CD8-positive, alpha-beta memory T cell (primary cell): ENCODE results near the gene CHKA. TPM values are rescaled to one million over a fixed set of nuclear protein-coding genes. Genes with fewer than 3 reads are reported as not detected.

Source experiments
- CTCF ChIA-PET: fragments of 350-600 bp; sonication (Branson Sonifier 250); formaldehyde crosslinking; loops from one replicate; lab custom pipeline; 2021; ENCODE audit warnings: antibody characterized with exemption; lab: Charles Lee
- POLR2A ChIA-PET: fragments of 350-600 bp; sonication (Branson Sonifier 250); formaldehyde crosslinking; loops from one replicate; lab custom pipeline; 2021; ENCODE audit warnings: antibody characterized with exemption; lab: Charles Lee
- DNase-seq, 5 donors: peaks; one replicate each; pipeline versions ENCODE4 v3.0.0 to v3.0.0-alpha.2; 2020 to 2022; ENCODE audit warnings: mixed read lengths in 1 of 5
- H3K27ac ChIP-seq: one replicate; pipeline ENCODE4 v1.7.0; 2013; ENCODE audit warnings: low read depth, mild to moderate bottlenecking, low read length, moderate library complexity
- H3K27me3 ChIP-seq: 2 replicates; pipeline ENCODE4 v1.7.0; 2013; ENCODE audit warnings: low read length, mild to moderate bottlenecking; ENCODE audit not compliant: insufficient read depth, poor library complexity, severe bottlenecking
- H3K36me3 ChIP-seq: 2 replicates; pipeline ENCODE4 v1.7.0; 2013; ENCODE audit warnings: mild to moderate bottlenecking, low read length, moderate library complexity; ENCODE audit not compliant: insufficient read depth
- H3K4me1 ChIP-seq: 2 replicates; pipeline ENCODE4 v1.7.0; 2013; ENCODE audit warnings: mild to moderate bottlenecking, low read length, moderate library complexity; ENCODE audit not compliant: insufficient read depth
- H3K4me3 ChIP-seq: 2 replicates; pipeline ENCODE4 v1.7.0; 2013; ENCODE audit warnings: mild to moderate bottlenecking, low read length
- H3K9me3 ChIP-seq: 2 replicates; pipeline ENCODE4 v1.7.0; 2013; ENCODE audit warnings: mild to moderate bottlenecking, low read length
- H3K27ac Mint-ChIP-seq, 8 donors: one replicate each; pipeline ENCODE4 v1.8.0; 2020 to 2021; ENCODE audit warnings: mixed read lengths in 8 of 8, mild to moderate bottlenecking in 6 of 8, inconsistent platforms in 3 of 8, moderate library complexity in 3 of 8
- H3K27me3 Mint-ChIP-seq, 2 donors: one replicate each; pipeline ENCODE4 v1.8.0; 2020 to 2021; ENCODE audit warnings: mixed read lengths in 2 of 2, mild to moderate bottlenecking in 1 of 2, moderate library complexity in 1 of 2
- H3K36me3 Mint-ChIP-seq, 3 donors: one replicate each; pipeline ENCODE4 v1.8.0; 2020 to 2021; ENCODE audit warnings: mixed read lengths in 3 of 3, inconsistent platforms in 1 of 3, mild to moderate bottlenecking in 1 of 3
- H3K4me1 Mint-ChIP-seq, 3 donors: one replicate each; pipeline ENCODE4 v1.8.0; 2020 to 2021; ENCODE audit warnings: mixed read lengths in 3 of 3, inconsistent platforms in 1 of 3, mild to moderate bottlenecking in 1 of 3
- H3K4me3 Mint-ChIP-seq, 7 donors: one replicate each; pipeline ENCODE4 v1.8.0; 2020 to 2021; ENCODE audit warnings: mixed read lengths in 7 of 7, mild to moderate bottlenecking in 6 of 7, moderate library complexity in 4 of 7, inconsistent platforms in 2 of 7
- H3K9me3 Mint-ChIP-seq, 5 donors: one replicate each; pipeline ENCODE4 v1.8.0; 2020 to 2022; ENCODE audit warnings: mixed read lengths in 5 of 5, mild to moderate bottlenecking in 3 of 5, moderate library complexity in 2 of 5, inconsistent platforms in 1 of 5
- polyA plus RNA-seq: library from polyadenylated mRNA; unstranded; fragments of 300-500 nt; fragmentation: Illumina TruSeq; gene quantifications from one replicate; pipeline ENCODE4 v1.2.3, GENCODE V29; 2021
- total RNA-seq, 2 experiments: library from RNA; stranded (reverse); gene quantifications; one replicate each; pipeline ENCODE4 v1.2.3, GENCODE V29; 2021

CHKA gene
- total and polyA plus RNA-seq, 3 experiments from 2014 or later = 3.1 to 14.0 (median 11.6) TPM

- H3K36me3 Mint-ChIP-seq = no peaks in the 10 kb centered on the region
- H3K27ac Mint-ChIP-seq = no peak overlapping the region
- no peaks in the 10 kb centered on the region for H3K9me3 Mint-ChIP-seq
- H3K4me3 Mint-ChIP-seq = no peak overlapping the region
- Histone ChIP-seq H3K27ac (no peak overlapping the region), H3K4me1 (no peaks in the 10 kb centered on the region), H3K4me3 (no peak overlapping the region), H3K27me3 (no peaks in the 10 kb centered on the region), H3K36me3 (no peaks in the 10 kb centered on the region), H3K9me3 (no peaks in the 10 kb centered on the region)
- H3K27me3 Mint-ChIP-seq = no peaks in the 10 kb centered on the region
- H3K4me1 Mint-ChIP-seq = no peaks in the 10 kb centered on the region
- POLR2A ChIA-PET = no interaction called here
- no peak for DNase-seq
- CTCF ChIA-PET = no interaction called here
Measured at GRCh38 chr11:68148071-68148805, 27.1 kb upstream of the CHKA start.

DNA sequence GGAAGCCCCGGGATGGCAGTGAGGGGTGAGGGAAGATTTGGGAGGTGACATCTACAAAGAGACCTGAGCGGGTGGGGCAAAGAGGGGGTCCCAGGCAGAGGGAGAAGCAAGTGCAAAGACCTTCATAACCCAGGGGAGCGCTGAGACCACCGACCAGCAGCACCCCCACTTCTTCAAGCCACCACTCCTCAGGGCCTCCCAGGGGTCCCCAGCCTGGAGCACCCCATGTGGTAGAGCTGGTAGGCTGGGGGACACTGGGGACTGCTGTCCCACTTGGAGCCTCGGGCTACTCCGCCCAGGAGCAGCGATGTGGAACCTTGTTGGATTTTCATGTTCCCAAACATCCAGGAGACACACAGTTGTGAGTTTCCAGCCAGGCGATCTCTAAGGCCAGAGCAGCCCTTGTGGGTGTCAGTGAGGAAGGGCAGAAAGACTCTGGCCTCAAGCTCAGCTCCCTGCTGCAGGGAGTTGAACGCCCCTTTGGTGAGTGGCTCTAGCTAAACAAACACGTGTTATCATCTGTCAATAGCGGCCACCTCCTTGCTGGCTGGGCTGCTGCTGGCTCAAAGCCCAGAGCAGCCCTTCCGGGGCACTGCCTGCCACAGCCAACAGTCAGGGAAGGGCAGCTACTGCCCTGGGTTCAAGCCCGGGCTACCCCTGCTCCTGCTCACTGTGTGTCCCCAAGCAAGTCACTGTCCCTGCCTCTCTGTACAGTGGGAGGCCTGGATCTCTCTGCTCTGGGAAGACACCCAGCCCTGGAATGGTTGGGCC, 25.7 kb upstream of the CHKA start:
- peaks cover 2 to 4% (median 3%) of the 10 kb centered on the region in 3 donors for H3K4me1 Mint-ChIP-seq
- CTCF ChIA-PET = no interaction called here
- no peak overlapping the region for H3K4me3 Mint-ChIP-seq

GRCh38 chr11:68146010-68146540, 24.9 kb upstream of the CHKA start:
- H3K36me3 ChIP-seq = no peaks in the 10 kb centered on the region
- no peak overlapping the region for H3K4me3 ChIP-seq
- Mint-ChIP-seq H3K4me1 (peaks cover 4 to 8% (median 7%) of the 10 kb centered on the region in 3 donors), H3K27ac (no peak overlapping the region), H3K9me3 (no peaks in the 10 kb centered on the region), H3K27me3 (no peaks in the 10 kb centered on the region), H3K4me3 (no peak overlapping the region), H3K36me3 (no peaks in the 10 kb centered on the region)
- ChIA-PET POLR2A (no interaction called here), CTCF (no interaction called here)
- H3K4me1 ChIP-seq = peaks cover 11% of the 10 kb centered on the region
- no peaks in the 10 kb centered on the region for H3K9me3 ChIP-seq
- H3K27me3 ChIP-seq = no peaks in the 10 kb centered on the region
- no peak for DNase-seq
- H3K27ac ChIP-seq = no peak overlapping the region

More for the DNA sequence above, 25.7 kb upstream of the CHKA start:
- Histone ChIP-seq H3K27me3 (no peaks in the 10 kb centered on the region), H3K36me3 (no peaks in the 10 kb centered on the region), H3K9me3 (no peaks in the 10 kb centered on the region), H3K4me3 (no peak overlapping the region), H3K27ac (no peak overlapping the region), H3K4me1 (peaks cover 6% of the 10 kb centered on the region)
- H3K27ac Mint-ChIP-seq = no peak overlapping the region
- DNase-seq = no peak
- H3K36me3 Mint-ChIP-seq = no peaks in the 10 kb centered on the region
- POLR2A ChIA-PET = no interaction called here
- H3K9me3 Mint-ChIP-seq = no peaks in the 10 kb centered on the region
- H3K27me3 Mint-ChIP-seq = no peaks in the 10 kb centered on the region

DNA sequence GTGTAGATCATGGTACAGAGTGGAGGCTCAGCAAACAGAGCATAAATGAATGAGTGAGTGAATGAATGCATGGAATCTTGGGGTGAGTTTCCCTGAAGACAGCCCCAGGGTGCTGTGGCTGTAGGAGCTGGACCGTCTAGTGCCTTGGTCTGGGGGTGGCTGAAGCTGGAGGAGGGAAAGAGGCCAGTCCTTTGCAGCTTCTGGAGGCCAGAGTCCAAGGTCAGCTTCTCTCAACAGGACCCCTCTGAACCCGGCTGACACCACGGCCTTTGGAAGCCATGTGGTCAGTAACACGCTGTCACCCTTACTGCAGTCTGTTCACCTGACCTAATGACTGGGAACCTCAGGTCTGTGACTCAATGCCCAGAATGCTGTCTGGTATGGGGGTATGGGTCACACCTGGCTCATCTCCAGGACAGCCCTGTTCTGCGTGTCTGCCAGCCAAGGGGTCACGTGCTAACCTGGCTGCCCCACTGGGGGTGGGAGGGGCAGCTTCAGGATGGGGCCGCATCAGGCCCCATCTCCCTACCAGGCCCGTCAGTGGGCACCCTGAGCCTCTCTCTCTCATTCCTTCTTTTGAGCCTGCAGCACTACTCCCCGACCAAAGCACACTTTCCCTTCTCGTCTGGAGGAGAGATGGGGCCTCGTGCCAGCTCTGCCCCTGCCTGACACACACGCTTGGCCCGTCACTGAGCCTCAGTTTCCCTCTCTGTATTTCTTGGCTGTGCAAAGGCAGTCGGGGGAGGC, 24.1 kb upstream of the CHKA start:
- H3K36me3 ChIP-seq = no peaks in the 10 kb centered on the region
- no peaks in the 10 kb centered on the region for H3K27me3 ChIP-seq
- POLR2A ChIA-PET = no interaction called here
- H3K9me3 ChIP-seq = no peaks in the 10 kb centered on the region
- no peak overlapping the region for H3K27ac ChIP-seq
- Mint-ChIP-seq H3K4me3 (no peak overlapping the region), H3K9me3 (no peaks in the 10 kb centered on the region), H3K27ac (peak overlapping the region in 1 of 8 donors; percentile 79), H3K36me3 (no peaks in the 10 kb centered on the region), H3K4me1 (peaks cover 4 to 8% (median 7%) of the 10 kb centered on the region in 3 donors), H3K27me3 (no peaks in the 10 kb centered on the region)
- H3K4me3 ChIP-seq = no peak overlapping the region
- peaks cover 11% of the 10 kb centered on the region for H3K4me1 ChIP-seq
- CTCF ChIA-PET = no interaction called here
- no peak for DNase-seq

DNA sequence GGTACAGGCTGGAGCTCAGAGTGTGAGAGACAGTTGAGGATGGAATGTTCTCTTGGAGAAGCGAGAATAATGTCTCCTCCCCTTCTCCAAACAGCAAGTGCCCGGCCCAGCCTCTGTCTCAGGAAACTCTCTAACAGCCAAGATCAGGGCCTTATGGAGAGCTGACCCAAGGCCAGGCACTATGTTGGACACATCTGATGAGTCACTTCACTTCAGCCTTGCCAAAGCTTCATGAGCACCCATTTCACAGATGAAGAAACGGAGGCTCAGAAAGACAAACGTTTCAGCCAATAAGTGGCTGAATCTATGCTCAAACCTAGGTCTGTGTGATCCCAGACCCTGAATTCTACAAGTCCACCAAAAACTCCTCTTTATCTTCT, 22.1 kb upstream of the CHKA start:
- Mint-ChIP-seq H3K4me3 (peak overlapping the region in 1 of 7 donors; percentile 24), H3K27me3 (no peaks in the 10 kb centered on the region)

GRCh38 chr11:68142441-68143309, 21.5 kb upstream of the CHKA start:
- H3K4me1 ChIP-seq = peaks cover 11% of the 10 kb centered on the region
- Mint-ChIP-seq H3K4me1 (peaks cover 4 to 8% (median 7%) of the 10 kb centered on the region in 3 donors), H3K4me3 (peak overlapping the region in 1 of 7 donors; percentile 24), H3K36me3 (no peaks in the 10 kb centered on the region), H3K27me3 (no peaks in the 10 kb centered on the region), H3K9me3 (no peaks in the 10 kb centered on the region), H3K27ac (peak overlapping the region in 1 of 8 donors; percentile 52)
- ChIA-PET CTCF (no interaction called here), POLR2A (no interaction called here)
- no peaks in the 10 kb centered on the region for H3K36me3 ChIP-seq
- H3K9me3 ChIP-seq = no peaks in the 10 kb centered on the region
- H3K27ac ChIP-seq = no peak overlapping the region
- DNase-seq = peak in 1 of 5 donors; percentile 35
- peak overlapping the region; percentile 32 for H3K4me3 ChIP-seq
- no peaks in the 10 kb centered on the region for H3K27me3 ChIP-seq

More for the DNA sequence above, 22.1 kb upstream of the CHKA start:
- H3K36me3 ChIP-seq = no peaks in the 10 kb centered on the region
- H3K27me3 ChIP-seq = no peaks in the 10 kb centered on the region
- POLR2A ChIA-PET = no interaction called here
- DNase-seq = peak in 1 of 5 donors; percentile 7
- H3K9me3 Mint-ChIP-seq = no peaks in the 10 kb centered on the region
- CTCF ChIA-PET = no interaction called here
- H3K27ac ChIP-seq = no peak overlapping the region
- H3K4me1 Mint-ChIP-seq = peaks cover 4 to 8% (median 7%) of the 10 kb centered on the region in 3 donors
- H3K27ac Mint-ChIP-seq = peak overlapping the region in 1 of 8 donors; percentile 69
- H3K4me3 ChIP-seq = no peak overlapping the region
- peaks cover 11% of the 10 kb centered on the region for H3K4me1 ChIP-seq
- no peaks in the 10 kb centered on the region for H3K9me3 ChIP-seq
- no peaks in the 10 kb centered on the region for H3K36me3 Mint-ChIP-seq

DNA sequence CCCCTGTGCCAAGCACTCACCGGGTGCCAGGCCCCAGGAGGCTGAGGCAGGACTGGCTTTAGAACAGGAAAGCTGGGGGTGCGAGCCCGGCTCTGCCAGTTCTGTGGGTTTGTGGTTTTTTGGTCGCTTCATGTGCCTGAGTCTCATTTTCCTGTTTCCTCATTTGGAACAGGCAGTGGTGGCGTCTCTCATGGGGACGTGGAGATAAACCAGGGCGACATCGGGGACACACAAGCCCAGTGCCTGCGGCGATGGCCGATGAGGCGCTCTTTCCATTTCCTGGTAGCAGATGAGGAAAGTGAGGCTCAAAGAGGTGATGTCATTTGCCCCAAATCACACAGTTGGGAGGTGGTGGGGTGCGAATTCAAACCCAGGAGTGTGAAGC, 20.8 kb upstream of the CHKA start:
- POLR2A ChIA-PET = no interaction called here
- Histone ChIP-seq H3K27ac (no peak overlapping the region), H3K27me3 (no peaks in the 10 kb centered on the region), H3K4me3 (peak overlapping the region; percentile 32), H3K4me1 (peaks cover 11% of the 10 kb centered on the region), H3K9me3 (no peaks in the 10 kb centered on the region), H3K36me3 (no peaks in the 10 kb centered on the region)
- Mint-ChIP-seq H3K4me1 (peaks cover 4 to 8% (median 7%) of the 10 kb centered on the region in 3 donors), H3K27ac (peak overlapping the region in 3 of 8 donors; percentile 47 to 52 (median 50)), H3K9me3 (no peaks in the 10 kb centered on the region), H3K36me3 (no peaks in the 10 kb centered on the region), H3K27me3 (no peaks in the 10 kb centered on the region), H3K4me3 (peak overlapping the region in 2 of 7 donors; percentile 35 to 54)
- DNase-seq = peak in 2 of 5 donors; percentile 16 to 46
- CTCF ChIA-PET = no interaction called here
